Renal cortex interstitium (tissue), 11 donors: ENCODE results near the gene CASTOR2. TPM values are rescaled to one million over a fixed set of nuclear protein-coding genes. Genes with fewer than 3 reads are reported as not detected.
A peak's percentile ranks its signal among the peaks of the same experiment; 100 is the strongest.
"Not testable (repeated sequence)": the region's sequence is repeated elsewhere in the genome, so short reads cannot be mapped to it uniquely, and the experiment has no call there.

Experiments used
- DNase-seq, 11 donors: peaks; one replicate each; pipeline ENCODE4 v3.0.0-alpha.2; 2013; ENCODE audit warnings: low read depth in 9 of 11, low spot score in 4 of 11; ENCODE audit errors: extremely low read depth in 1 of 11
- polyA plus RNA-seq, 3 donors: library from polyadenylated mRNA; unstranded; fragments of 120-200 nt; gene quantifications; one replicate each; pipeline ENCODE4 v1.2.1, GENCODE V29; 2013; ENCODE audit not compliant: insufficient read length in 3 of 3

The CASTOR2 gene
- polyA plus RNA-seq, 3 donors = 6.4 to 8.9 (median 8.1) TPM

DNA sequence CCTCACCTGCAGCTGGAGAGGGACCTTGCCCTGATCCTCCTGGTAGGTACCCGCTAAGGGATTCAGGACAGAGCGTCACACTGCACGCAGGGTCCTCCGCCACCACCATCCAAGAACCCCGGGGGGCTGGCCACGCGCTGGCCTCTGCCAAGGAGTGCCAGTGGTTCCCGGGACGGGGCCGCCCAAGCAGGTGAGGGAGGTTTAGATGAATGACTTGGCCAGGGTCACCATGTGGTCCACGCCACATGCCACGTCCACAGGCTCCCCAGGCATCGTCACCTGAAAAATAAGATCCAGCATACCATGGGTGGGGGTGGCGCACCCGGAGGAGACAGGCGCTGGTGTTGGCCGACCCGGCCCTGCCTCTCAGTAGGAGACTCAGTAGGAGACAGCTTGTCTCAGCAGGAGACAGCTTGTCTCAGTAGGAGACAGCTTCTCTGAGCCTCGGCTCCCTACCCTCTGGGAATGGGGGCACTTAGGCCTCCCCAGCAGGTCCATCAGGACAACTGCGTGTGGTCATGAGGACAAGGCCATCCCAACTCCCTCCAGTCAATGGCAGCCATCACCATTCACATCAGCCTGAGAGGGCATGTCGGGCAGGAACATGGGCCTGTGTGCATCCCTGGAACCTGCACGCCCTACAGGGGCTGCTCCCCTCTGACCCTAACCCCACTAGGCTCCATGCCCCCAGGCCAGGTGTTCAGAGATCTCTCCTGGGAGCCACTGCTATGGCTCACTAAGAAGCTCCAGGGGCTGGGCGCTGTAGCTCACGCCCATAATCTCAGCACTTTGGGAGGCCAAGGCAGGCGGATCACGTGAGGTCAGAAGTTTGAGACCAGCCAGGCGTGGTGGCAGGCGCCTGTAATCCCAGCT lies 78.6 kb downstream of the CASTOR2 start:
- no peak for DNase-seq

GRCh38 chr7:75045881-75046280 lies 81.4 kb downstream of the CASTOR2 start:
- DNase-seq = no peak

- DNase-seq = no peak
These were observed 84.2 kb downstream of the CASTOR2 start for GRCh38 chr7:75048435-75049379.

DNA sequence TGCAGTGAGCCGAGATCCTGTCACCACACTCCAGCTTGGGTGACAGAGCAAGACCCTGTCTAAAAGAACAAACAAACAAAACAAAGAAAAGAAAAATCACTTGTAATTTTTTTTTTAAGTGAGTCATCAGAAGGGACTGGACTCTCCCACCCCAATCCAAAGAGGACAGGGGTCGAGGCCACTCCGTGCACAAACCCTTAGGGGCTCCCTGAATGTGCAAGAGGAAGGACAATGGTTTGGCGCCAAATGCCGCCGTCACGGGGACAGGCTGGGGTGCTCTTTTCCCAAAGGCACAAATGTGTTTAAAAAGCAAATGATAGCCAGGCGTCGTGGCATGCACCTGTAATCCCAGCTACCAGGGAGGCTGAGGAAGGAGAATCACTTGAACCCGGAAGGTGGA lies 85.3 kb downstream of the CASTOR2 start:
- no peak for DNase-seq

GRCh38 chr7:75050501-75050900 lies 86.0 kb downstream of the CASTOR2 start:
- DNase-seq = no peak

DNA sequence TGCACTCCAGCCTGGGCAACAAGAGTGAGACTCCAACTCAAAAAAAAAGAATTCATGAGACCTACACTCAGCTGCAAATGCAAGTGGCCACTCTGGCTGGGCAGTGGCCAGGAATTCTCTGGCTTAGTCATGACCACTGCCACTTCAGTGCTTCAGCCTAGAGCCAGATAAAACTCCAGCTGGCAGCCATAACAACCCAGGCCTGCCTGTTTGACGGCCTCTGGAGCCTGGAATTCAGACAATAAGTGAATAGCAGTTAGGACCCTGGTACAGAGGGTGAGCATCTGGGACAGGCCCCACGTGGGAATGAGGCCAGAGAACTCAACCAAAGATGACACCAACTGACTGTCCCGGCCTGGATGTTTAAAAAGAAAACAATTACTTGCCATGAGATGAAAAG lies 90.2 kb downstream of the CASTOR2 start:
- DNase-seq = no peak

GRCh38 chr7:75055155-75055554 lies 90.7 kb downstream of the CASTOR2 start:
- DNase-seq = no peak

- no peak for DNase-seq
These were observed 91.6 kb downstream of the CASTOR2 start for GRCh38 chr7:75055830-75056772.

DNA sequence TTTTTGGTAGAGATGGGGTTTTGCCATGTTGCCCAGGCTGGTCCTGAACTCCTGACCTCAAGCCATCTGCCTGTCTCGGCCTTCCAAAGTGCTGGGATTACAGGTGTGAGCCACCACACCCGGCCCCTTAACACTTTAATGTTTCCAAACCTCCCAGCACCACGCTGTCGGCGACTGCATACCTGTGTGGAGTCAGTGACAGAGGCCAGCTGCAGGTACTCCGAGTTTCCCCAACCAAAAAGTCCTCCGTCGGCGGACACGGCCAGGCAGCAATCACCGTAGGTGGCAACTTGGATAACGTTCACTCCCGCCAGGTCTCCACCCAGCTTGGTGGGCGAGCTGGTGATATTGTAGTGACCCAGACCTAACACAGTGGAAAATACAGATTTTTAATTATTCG lies 93.9 kb downstream of the CASTOR2 start:
- no peak for DNase-seq

DNA sequence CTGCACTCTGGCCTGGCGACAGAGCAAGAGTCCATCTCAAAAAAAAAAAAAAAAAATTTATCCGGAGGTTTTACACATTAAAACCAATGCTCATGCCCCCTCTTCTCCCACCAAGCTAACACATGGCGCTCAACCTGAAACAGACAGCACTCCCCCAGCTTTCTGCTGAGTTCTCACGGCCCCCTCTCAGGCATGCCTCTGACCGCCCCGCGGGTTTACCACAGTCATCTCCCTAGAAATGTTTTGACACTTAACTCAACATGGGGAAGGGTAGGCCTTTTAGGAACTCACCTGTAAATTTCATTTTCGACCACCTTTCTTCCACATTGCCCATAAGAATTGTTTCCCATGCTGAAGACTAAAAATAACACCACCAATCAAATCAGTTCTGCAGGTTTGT lies 99.8 kb downstream of the CASTOR2 start:
- no peak for DNase-seq

DNA sequence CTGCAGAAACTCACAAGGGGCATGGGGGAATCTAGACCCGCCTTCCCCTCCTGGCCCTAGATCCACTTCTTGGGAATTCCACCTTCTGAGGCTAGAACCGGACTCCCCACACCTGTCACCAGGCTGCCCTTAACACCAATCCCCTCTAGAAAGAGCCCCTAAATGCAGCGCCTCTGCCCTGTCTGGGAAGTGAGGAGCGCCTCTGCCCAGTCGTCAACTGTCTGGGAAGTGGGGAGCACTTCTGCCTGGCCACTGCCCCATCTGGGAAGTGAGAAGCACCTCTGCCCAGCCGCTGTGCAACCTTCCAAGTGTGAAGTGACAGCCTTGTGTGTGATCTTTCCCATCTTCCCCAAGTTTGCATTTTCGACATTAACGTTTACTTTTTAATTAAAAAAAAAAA lies 100.3 kb downstream of the CASTOR2 start:
- no peak for DNase-seq

DNA sequence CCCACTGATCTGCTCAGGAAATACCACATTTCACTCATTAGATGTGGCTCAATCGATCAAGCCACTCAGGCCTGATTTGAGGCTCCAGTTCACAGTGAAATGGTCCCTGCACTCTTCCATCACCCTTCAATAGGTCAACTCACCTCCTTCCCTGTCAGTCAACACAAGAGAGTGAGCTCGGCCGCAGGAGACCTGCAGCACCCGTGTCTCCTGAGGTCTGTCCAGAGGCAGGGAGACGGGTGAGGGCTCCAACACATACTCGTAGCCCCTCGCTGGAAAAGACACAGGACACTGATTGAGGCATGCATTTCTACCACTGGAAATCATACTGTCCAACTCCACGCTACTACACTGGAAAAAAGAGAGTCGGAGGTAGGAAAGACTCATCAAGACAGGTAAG lies 102.0 kb downstream of the CASTOR2 start:
- no peak for DNase-seq

DNA sequence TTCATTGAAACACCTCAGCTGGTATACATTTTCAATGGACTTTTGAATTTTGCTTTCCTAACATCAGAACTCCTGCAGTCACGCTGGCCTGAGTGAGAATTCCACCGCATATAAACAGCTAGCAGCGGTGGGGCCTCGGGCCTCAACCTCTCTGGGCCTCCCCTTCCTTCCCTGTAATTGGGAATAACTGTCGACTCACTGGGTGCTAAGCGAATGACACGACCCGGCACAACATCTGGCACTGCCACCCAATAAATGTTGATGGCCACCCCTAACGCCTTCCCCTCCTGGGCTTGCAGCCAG lies 108.4 kb downstream of the CASTOR2 start:
- peak in 1 of 11 donors; percentile 35 for DNase-seq

GRCh38 chr7:75074262-75074641 lies 109.7 kb downstream of the CASTOR2 start:
- DNase-seq = not testable (repeated sequence)

Other genes starting within 250 kb of the CASTOR2 start
- gene NCF1, start 190.7 kb upstream of the CASTOR2 start, polyA plus RNA-seq = 1 to 10 TPM; 1.6 to 2.4 (median 2.2) TPM
- gene GTF2IRD2, start 113.1 kb upstream of the CASTOR2 start, polyA plus RNA-seq = 10 to 100 TPM; 20.6 to 39.5 (median 21.4) TPM
- 10 to 100 TPM; 41.1 to 47.5 (median 42.5) TPM for gene RCC1L, start 109.1 kb downstream of the CASTOR2 start, polyA plus RNA-seq
- 10 to 100 TPM; 47.8 to 72.5 (median 52.0) TPM for gene GTF2IRD2B, start 127.9 kb downstream of the CASTOR2 start, polyA plus RNA-seq